WI38 (cell line): Measurements from ENCODE around the gene MYO3B.

Experiments
- H3K4me3 ChIP-seq: 2 replicates; pipeline ENCODE4 v1.5.1; 2011; ENCODE audit warnings: low read depth, mild to moderate bottlenecking, control low read depth, low read length
- TF ChIP-seq, protein P1 (sequence below): IDR thresholded peaks from 2 replicates; pipeline ENCODE4 v1.5.1; 2012; ENCODE audit warnings: low read depth, mild to moderate bottlenecking, control low read depth, low read length

The MYO3B gene

DNA sequence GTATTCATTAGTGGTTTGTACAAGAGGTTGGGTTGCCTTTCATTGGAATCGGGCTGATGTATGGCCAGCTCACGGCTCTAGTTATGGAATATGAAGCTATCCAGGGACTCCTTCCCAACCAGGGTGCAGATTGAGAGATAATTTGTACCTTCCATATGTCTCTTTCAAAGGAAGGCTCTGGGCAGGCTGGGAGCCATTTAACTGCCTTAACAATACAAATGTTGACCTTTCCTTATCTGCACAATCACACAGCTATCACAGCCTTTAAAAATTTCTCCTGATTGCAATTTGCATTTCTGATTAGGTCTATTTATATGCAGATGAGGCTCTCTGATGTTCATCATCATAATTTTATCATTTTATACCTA is 58.7 kb downstream of the MYO3B start:
- TF ChIP-seq, protein P1, sequence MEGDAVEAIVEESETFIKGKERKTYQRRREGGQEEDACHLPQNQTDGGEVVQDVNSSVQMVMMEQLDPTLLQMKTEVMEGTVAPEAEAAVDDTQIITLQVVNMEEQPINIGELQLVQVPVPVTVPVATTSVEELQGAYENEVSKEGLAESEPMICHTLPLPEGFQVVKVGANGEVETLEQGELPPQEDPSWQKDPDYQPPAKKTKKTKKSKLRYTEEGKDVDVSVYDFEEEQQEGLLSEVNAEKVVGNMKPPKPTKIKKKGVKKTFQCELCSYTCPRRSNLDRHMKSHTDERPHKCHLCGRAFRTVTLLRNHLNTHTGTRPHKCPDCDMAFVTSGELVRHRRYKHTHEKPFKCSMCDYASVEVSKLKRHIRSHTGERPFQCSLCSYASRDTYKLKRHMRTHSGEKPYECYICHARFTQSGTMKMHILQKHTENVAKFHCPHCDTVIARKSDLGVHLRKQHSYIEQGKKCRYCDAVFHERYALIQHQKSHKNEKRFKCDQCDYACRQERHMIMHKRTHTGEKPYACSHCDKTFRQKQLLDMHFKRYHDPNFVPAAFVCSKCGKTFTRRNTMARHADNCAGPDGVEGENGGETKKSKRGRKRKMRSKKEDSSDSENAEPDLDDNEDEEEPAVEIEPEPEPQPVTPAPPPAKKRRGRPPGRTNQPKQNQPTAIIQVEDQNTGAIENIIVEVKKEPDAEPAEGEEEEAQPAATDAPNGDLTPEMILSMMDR: no peak
- H3K4me3 ChIP-seq: no peak overlapping the region

DNA sequence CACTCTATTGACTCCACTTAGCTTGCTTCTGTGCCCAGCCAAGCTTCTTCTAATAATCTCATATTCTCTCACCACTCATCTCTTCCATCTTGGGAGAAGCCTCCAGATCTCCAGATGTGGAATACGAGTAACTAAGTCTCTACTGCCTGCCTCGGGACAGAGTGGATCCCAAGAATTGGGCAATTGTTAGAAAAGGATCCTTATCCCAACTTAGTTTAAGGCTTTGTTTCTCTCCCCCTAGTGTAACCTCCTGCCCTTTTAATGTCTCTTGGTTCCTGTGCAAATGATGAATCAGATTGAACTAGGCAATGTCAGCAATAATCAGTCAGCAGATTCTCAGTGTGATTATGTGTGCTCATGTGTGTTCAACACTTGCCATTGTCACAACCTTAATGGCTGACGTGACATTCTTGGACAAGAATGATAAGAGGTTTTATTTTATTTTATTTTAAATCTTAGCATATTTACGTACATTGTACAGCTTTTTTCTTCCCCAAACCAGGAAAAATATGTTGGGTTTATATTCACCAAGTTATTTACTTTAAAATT is 59.7 kb downstream of the MYO3B start:
- TF ChIP-seq, protein P1: no peak

DNA sequence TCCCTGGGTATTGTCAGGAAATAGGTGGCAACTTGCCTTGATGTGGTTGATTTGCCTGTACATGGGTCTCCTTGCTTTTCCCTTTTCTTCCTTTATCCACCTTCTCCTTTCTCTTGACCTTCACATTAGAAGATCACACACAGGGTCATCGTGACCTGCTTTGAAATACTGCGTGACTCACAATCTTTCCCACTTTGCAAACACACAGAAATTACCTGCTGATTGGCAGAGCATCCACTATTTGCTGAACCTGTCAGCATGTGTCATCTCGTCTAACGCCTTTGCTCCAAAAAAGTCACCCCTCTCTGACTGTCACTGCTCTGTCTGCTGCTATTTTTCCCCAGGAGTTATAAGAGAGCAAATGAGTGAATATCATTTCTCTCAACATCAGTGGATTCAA is 60.8 kb downstream of the MYO3B start:
- TF ChIP-seq, protein P1: no peak
- no peak overlapping the region for H3K4me3 ChIP-seq

More for the DNA sequence above, 59.7 kb downstream of the MYO3B start:
- no peak overlapping the region for H3K4me3 ChIP-seq

DNA sequence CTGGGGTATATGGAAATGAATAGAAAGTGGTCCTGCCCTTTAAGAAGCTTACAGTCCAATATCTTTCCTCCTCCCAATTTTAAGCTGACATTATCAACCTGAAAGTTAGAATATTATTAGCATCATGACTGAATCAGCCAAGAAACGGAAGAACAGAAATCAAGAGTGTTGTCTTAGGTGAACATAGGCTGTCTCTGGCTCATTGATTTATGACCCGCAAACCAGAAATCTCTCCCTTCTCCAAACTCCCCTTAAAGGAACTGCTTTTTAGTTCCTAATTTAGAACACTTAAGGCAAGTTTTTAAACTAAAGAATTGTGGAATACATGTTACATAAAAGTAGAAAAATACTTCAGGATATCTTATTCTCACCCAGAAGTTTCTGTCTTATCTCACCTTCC is 62.7 kb downstream of the MYO3B start:
- H3K4me3 ChIP-seq: no peak overlapping the region
- TF ChIP-seq, protein P1: no peak

DNA sequence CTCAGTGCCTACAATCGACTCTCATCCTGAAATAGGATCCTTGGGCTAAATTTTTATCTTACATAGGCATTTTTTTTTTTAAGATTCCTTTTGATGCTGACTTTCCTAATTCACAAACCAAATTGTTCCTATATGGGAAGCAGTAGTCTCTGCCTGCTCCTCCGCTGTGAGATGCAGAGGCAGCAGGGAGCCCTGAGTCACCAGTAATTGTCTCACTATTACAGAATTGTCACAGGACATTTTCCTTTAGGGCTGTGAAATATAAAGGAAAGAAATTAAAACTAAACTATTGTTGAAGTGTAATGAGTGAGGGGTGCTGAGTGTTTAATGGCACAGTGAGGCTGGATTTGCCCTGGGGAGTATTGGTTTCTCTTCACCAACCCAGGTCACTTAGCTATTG is 63.8 kb downstream of the MYO3B start:
- TF ChIP-seq, protein P1: no peak
- no peak overlapping the region for H3K4me3 ChIP-seq

DNA sequence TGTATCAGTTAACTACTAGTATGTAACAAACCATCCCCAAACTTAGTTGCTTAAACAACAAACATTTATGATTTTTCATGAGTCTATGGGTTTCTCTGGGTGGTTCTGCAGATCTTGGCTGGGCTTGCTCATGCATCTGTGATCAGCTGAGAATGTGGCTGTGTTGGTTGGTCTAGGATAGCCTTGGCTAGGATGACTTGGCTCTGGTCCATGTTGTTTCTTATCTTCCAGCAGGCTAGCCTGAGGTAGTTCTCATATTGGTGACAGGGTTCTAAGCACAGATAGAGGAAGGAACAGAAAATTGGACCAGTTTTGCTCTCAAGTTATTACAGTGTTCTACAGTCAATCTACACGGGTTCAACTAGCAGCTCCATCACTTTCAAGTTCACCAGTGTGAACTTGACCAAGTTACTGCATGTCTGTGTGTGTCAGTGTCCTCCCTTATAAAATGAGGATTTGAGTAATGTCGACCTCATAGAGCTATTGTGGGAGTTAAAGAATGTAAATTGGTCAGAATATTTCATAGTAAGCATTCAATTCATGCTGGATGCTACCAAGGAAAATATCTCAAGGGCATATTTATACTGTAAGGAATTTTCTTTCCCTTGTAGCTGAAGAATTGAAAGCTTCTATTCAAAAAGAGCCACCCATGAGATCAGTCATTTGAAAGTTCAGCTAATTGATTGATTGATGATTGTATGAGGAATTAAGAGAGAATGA is 65.3 kb downstream of the MYO3B start:
- H3K4me3 ChIP-seq: no peak overlapping the region
- TF ChIP-seq, protein P1: no peak

DNA sequence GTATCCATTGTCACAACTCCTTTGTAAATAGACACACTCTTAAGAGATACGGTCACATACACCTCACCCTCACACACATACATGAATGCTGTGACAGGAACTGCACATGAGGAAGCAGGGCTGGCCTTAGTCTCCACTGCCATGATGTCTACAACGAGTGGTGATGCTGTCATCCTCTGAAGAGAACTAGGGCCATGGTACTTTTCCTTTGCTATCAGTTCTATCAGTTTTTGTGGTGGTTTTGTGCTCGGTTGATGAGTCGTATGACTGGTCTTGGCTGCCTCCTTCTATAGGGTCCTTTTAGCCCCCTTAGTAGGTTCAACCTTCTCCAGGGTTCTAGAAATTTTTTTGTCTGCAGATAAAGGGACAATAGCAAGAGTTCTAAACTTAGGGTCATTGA is 66.0 kb downstream of the MYO3B start:
- no peak overlapping the region for H3K4me3 ChIP-seq
- TF ChIP-seq, protein P1: no peak
